ENCODE data around the gene RNF121.

The RNF121 gene

DNA sequence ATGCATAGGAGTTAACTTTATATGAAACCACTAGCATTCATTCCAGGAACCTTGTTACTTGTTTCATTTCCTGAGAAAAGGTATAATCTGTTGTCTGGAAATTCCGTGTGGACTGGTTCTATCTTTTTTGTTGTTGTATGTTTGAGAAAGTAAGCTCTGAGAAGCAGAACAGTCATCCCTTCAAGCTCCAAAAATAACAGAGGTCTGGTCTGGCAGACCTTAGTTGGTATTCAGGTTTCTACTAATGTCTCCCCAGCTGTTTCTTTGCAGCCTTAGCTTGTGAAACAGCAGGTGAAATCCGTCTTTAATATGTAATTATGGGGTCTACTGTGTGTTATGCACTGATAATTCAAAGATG, 2.4 kb downstream of the RNF121 start:
- DNase-seq (ENCODE audit: low read depth) = no peak
- TF ChIP-seq, protein P1, sequence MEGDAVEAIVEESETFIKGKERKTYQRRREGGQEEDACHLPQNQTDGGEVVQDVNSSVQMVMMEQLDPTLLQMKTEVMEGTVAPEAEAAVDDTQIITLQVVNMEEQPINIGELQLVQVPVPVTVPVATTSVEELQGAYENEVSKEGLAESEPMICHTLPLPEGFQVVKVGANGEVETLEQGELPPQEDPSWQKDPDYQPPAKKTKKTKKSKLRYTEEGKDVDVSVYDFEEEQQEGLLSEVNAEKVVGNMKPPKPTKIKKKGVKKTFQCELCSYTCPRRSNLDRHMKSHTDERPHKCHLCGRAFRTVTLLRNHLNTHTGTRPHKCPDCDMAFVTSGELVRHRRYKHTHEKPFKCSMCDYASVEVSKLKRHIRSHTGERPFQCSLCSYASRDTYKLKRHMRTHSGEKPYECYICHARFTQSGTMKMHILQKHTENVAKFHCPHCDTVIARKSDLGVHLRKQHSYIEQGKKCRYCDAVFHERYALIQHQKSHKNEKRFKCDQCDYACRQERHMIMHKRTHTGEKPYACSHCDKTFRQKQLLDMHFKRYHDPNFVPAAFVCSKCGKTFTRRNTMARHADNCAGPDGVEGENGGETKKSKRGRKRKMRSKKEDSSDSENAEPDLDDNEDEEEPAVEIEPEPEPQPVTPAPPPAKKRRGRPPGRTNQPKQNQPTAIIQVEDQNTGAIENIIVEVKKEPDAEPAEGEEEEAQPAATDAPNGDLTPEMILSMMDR (conservative IDR thresholded peaks at IDR 0.05; ENCODE audit: low read depth, low read length) = no peak
- no peak overlapping the region for H3K4me3 ChIP-seq (ENCODE audit: low read length)

DNA sequence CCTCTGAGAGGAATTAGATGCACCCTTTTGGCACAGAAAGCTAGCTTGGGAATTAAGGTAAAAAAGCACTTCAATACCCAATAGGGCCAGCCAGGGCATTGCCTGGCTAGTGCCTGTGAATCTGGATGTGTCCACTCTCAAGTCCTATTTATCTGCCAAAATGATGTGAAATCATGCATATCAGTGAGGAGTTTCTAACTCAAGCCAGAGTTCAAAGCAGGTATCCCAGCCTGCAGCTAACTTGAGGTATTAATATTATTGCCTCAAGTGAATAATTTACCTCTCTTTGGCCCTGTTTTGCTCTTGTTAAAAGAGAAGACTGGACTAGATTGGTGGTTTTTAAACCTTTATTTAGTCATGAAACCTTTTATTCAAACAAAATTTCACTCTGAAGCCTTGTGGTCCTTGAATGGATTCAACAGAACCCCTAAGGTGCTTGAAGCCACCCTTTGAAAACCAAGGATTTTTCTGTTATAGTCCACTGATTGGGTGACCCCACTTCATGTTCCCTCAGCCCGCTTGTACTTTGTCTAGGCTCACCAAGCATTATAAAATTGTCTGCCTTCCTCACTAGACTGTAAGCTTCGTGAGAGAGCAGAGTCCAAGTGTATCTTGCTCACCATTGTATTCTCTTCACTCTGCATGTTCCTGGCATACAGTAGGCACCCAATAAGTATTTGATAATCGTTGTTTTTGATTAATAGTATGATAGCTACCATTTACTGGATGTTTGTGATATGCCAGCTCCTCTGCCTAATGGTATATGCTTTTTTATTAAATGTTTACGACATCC, 4.5 kb downstream of the RNF121 start:
- no peak overlapping the region for H3K4me3 ChIP-seq (ENCODE audit: low read length)
- DNase-seq (ENCODE audit: low read depth) = no peak
- TF ChIP-seq, protein P1 (conservative IDR thresholded peaks at IDR 0.05; ENCODE audit: low read depth, low read length) = no peak

DNA sequence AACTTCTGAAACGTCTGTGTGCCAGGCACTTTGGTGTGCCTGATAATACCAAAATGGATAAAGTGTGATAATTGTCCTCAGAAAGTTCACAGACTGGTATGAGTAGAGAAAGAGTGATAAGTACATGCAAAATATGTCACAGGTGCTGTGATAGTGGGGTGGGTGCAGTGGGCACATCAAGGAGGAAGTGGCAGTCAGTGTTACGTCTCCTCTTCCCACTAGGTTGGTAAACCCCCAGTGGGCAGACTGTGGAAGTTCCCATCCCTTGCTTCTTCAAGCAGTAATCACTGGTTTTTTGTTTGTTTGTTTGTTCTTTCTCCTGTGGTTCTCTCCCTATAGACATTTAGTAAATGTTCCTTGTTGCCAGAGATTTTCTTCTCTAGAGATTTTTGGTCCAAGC, 5.4 kb downstream of the RNF121 start:
- TF ChIP-seq, protein P1 (conservative IDR thresholded peaks at IDR 0.05; ENCODE audit: low read depth, low read length) = no peak
- no peak overlapping the region for H3K4me3 ChIP-seq (ENCODE audit: low read length)
- no peak for DNase-seq (ENCODE audit: low read depth)

DNA sequence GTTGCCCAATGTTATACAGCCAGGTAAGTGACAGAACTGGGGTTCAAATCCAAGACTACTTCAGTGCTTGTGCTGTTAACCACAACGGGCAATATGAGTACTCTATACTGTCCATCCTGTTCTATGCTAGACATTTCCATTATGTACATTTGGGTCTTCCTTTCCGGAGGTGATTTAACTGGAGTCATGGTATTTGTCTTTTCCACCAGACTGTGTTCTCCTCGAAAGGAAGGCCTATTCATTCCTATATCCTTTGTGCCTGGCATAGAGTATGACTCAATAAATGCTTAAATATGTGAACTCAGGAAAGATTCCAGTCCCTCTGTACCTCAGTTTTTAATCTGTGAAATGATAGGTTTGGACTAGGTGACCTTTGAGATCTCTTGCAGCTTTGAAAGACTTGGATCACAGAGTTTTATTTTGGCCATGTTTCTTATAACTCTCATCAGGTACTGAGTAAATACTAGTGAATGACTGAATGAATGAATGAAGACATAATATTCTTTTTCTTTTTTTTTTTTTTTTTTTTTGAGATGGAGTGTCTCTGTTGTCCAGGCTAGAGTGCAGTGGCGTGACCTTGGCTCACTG, 6.6 kb downstream of the RNF121 start:
- no peak overlapping the region for H3K4me3 ChIP-seq (ENCODE audit: low read length)
- no peak for DNase-seq (ENCODE audit: low read depth)

DNA sequence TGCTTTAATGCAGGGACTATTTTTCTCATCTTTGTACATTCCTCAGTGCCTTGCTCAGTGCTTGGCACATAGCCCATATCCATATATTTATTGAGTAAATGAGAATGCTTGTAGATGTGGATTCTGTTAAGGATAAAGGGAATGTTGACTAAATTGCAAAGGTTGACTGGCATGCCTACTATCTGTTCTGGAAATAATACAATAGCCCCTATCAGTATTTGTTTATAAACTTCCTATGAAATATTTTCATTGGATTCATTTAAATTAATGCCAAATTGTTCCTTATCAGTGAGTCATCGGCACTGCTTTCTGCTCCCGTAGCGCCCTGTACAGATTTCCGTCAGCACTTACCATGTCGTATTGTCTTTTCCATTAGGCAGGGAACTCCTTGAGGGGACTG, 8.0 kb downstream of the RNF121 start:
- TF ChIP-seq, protein P1 (conservative IDR thresholded peaks at IDR 0.05; ENCODE audit: low read depth, low read length) = no peak
- no peak overlapping the region for H3K4me3 ChIP-seq (ENCODE audit: low read length)
- DNase-seq (ENCODE audit: low read depth) = no peak

More for the DNA sequence above, 6.6 kb downstream of the RNF121 start:
- TF ChIP-seq, protein P1 (conservative IDR thresholded peaks at IDR 0.05; ENCODE audit: low read depth, low read length) = no peak

DNA sequence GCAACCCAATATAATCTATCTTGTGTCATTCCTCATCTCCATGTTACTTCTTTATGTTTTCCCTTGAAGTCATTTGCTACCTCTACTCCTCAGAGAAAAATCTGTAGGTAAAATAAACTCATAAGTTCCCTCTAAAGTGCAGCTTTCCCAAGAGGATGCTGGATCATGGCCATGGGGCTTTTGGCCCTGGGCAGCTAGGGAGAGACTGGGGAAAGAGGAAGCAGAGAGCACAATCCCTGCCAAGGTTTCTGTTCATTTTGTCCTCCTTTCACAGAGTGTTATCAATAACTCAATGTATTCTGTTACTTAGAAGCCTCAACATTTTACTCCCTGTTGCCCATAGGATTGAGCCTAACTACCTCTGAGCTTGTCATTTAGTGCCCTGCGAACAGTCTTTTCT, 9.0 kb downstream of the RNF121 start:
- no peak for DNase-seq (ENCODE audit: low read depth)
- TF ChIP-seq, protein P1 (conservative IDR thresholded peaks at IDR 0.05; ENCODE audit: low read depth, low read length) = no peak
- H3K4me3 ChIP-seq (ENCODE audit: low read length) = no peak overlapping the region
